Transverse colon (tissue), 4 donors: ENCODE results near the gene CATSPERD. TPM values are rescaled to one million over a fixed set of nuclear protein-coding genes. Genes with fewer than 3 reads are reported as not detected.
A peak's percentile ranks its signal among the peaks of the same experiment; 100 is the strongest.

Experiments used
- DNase-seq: peaks from one replicate; pipeline ENCODE4 v3.0.0-alpha.2; 2019
- H3K27ac ChIP-seq, 4 donors: fragments of 200-600 bp; sonication (generic); 2 replicates each; pipeline ENCODE4 v1.5.1; 2016 to 2018; ENCODE audit warnings: inconsistent platforms in 4 of 4
- H3K27me3 ChIP-seq: fragments of 200-600 bp; sonication (generic); 2 replicates; pipeline ENCODE4 v1.5.1; 2017; ENCODE audit warnings: inconsistent platforms
- H3K36me3 ChIP-seq, 4 donors: fragments of 200-600 bp; sonication (generic); 2 replicates each; pipeline ENCODE4 v1.5.1; 2017 to 2019; ENCODE audit warnings: inconsistent platforms in 4 of 4
- H3K4me1 ChIP-seq, 4 donors: fragments of 200-600 bp; sonication (generic); 2 replicates each; pipeline ENCODE4 v1.5.1; 2017 to 2020; ENCODE audit warnings: inconsistent platforms in 4 of 4
- H3K4me3 ChIP-seq, 4 donors: fragments of 200-600 bp; sonication (generic); 1 replicate in 1 of 4; 2 replicates in 3 of 4; pipeline versions ENCODE4 v1.5.1 to v1.6.1; 2017 to 2019; ENCODE audit warnings: inconsistent platforms in 4 of 4
- H3K9me3 ChIP-seq, 2 donors: fragments of 200-600 bp; sonication (generic); 2 replicates each; pipeline ENCODE4 v1.5.1; 2017 to 2019; ENCODE audit warnings: inconsistent platforms in 2 of 2
- EP300 ChIP-seq: sonication (generic); formaldehyde crosslinking; IDR thresholded peaks from one replicate; pipeline ENCODE4 v1.6.1; 2017; ENCODE audit warnings: antibody characterized with exemption, low read depth
- POLR2A ChIP-seq: fragments of 450-650 bp; IDR thresholded peaks from one replicate; pipeline ENCODE4 v1.6.1; 2016; ENCODE audit warnings: antibody characterized with exemption, mild to moderate bottlenecking, moderate library complexity
- POLR2AphosphoS5 ChIP-seq, 3 donors: sonication (generic); formaldehyde crosslinking; IDR thresholded peaks; one replicate each; pipeline ENCODE4 v1.6.1; 2016; ENCODE audit warnings: antibody characterized with exemption in 3 of 3
- WGBS, 2 donors: methylation state at CpG; one replicate each; pipeline ENCODE4 v1.1.5; 2018; ENCODE audit warnings: low coverage in 1 of 2; 5-methylcytosine and 5-hydroxymethylcytosine counted together
- in situ Hi-C, 4 donors: fragments of 200-750 bp; cut with MboI; loops; one replicate each; pipeline versions ENCODE4 v1.15.0 to v1.15.1; 2017; ENCODE audit warnings: low sequenced_read_pairs in 3 of 4, low pct_ligation_motif_present in 1 of 4, low pct_unique_long_range_greater_than_20kb in 1 of 4
- intact Hi-C: fragments of 100-400 bp; cut with DNase I; formaldehyde crosslinking; loops from one replicate; pipeline ENCODE4 v1.15.1; 2023; ENCODE audit warnings: low total_unique reads
- total RNA-seq, 4 donors: library from RNA; depleted of rRNA; stranded (reverse); fragments of >200 nt; gene quantifications; one replicate each; pipeline ENCODE4 v1.1.0, GENCODE V29; 2016
- TF ChIP-seq, protein P1 (sequence below), 5 experiments: fragments of 200-600 bp in 3 of 5; fragments of 450-650 bp in 2 of 5; sonication (generic) in 3 of 5; IDR thresholded peaks; 1 replicate in 2 of 5; 2 replicates in 3 of 5; pipeline ENCODE4 v1.5.1; 2016 to 2017; ENCODE audit warnings: antibody characterized with exemption in 5 of 5, inconsistent platforms in 3 of 5, mild to moderate bottlenecking in 2 of 5, moderate library complexity in 1 of 5

Gene CATSPERD
- total RNA-seq, 4 donors from 2014 or later = not detected

GRCh38 chr19:5680437-5681368 is 39.7 kb upstream of the CATSPERD start, which contains the start of the genes HSD11B1L and MICOS13:
Gene HSD11B1L, plus strand, starts transcription at chr19:5681027. Its CDS starts 3,806 bp downstream, at chr19:5684833.
Gene MICOS13, minus strand, starts transcription at chr19:5680516. Its CDS starts 30 bp downstream, at chr19:5680486.
- Histone ChIP-seq H3K27ac (peak within 1 kb of the TSS; percentile 87 to 94 (median 93)), H3K36me3 (no peaks in the 10 kb centered on the region), H3K4me1 (peaks cover 11 to 15% (median 14%) of the 10 kb centered on the region in 4 donors), H3K27me3 (no peaks in the 10 kb centered on the region), H3K9me3 (no peaks in the 10 kb centered on the region), H3K4me3 (peak within 1 kb of the TSS; percentile 82 to 99 (median 88))
- in situ Hi-C loops = no loop called here
- DNase-seq = peak; percentile 99
- intact Hi-C loops = no loop called here
- WGBS, 2 donors = 2% methylated on average over 73 of the region's 94 CpGs; no CpG with 5 or more reads in 1 of the 2 donors
- TF ChIP-seq EP300 (no peak), POLR2AphosphoS5 (IDR thresholded peaks at IDR 0.05) (peak; percentile 46 to 74 (median 62)), POLR2A (peak; percentile 43)
- TF ChIP-seq, protein P1, sequence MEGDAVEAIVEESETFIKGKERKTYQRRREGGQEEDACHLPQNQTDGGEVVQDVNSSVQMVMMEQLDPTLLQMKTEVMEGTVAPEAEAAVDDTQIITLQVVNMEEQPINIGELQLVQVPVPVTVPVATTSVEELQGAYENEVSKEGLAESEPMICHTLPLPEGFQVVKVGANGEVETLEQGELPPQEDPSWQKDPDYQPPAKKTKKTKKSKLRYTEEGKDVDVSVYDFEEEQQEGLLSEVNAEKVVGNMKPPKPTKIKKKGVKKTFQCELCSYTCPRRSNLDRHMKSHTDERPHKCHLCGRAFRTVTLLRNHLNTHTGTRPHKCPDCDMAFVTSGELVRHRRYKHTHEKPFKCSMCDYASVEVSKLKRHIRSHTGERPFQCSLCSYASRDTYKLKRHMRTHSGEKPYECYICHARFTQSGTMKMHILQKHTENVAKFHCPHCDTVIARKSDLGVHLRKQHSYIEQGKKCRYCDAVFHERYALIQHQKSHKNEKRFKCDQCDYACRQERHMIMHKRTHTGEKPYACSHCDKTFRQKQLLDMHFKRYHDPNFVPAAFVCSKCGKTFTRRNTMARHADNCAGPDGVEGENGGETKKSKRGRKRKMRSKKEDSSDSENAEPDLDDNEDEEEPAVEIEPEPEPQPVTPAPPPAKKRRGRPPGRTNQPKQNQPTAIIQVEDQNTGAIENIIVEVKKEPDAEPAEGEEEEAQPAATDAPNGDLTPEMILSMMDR (IDR thresholded peaks at IDR 0.05) = peak in 1 of 5 experiments; percentile 1

- in situ Hi-C loops = no loop called here
- no peaks in the 10 kb centered on the region for H3K27me3 ChIP-seq
- H3K4me3 ChIP-seq = peak overlapping the region in 3 of 4 donors; percentile 85 to 99 (median 91)
- H3K36me3 ChIP-seq = no peaks in the 10 kb centered on the region
- TF ChIP-seq POLR2AphosphoS5 (IDR thresholded peaks at IDR 0.05) = no peak
- TF ChIP-seq EP300 = no peak
- no peak for TF ChIP-seq POLR2A
- TF ChIP-seq, protein P1 (IDR thresholded peaks at IDR 0.05) = no peak
- peaks cover 11 to 21% (median 17%) of the 10 kb centered on the region in 4 donors for H3K4me1 ChIP-seq
- WGBS, 2 donors = 63 to 86% methylated on average over 5 to 17 of the region's 17 CpGs
- no peaks in the 10 kb centered on the region for H3K9me3 ChIP-seq
- DNase-seq = no peak
- H3K27ac ChIP-seq = peak overlapping the region in 1 of 4 donors; percentile 92
- intact Hi-C loops = no loop called here
Observed at GRCh38 chr19:5681391-5682106, 38.9 kb upstream of the CATSPERD start.

- Histone ChIP-seq H3K36me3 (no peaks in the 10 kb centered on the region), H3K9me3 (no peaks in the 10 kb centered on the region), H3K4me3 (no peak overlapping the region), H3K27ac (no peak overlapping the region), H3K4me1 (peaks cover 11 to 24% (median 18%) of the 10 kb centered on the region in 4 donors), H3K27me3 (no peaks in the 10 kb centered on the region)
- DNase-seq = no peak
- 82 to 84% methylated on average over 3 of the region's 3 CpGs for WGBS, 2 donors
- intact Hi-C loops (no loop called here), in situ Hi-C loops (no loop called here)
- TF ChIP-seq, protein P1 (IDR thresholded peaks at IDR 0.05) = no peak
- TF ChIP-seq EP300 = no peak
- no peak for TF ChIP-seq POLR2AphosphoS5 (IDR thresholded peaks at IDR 0.05)
- no peak for TF ChIP-seq POLR2A
Observed at GRCh38 chr19:5682107-5682482, 38.3 kb upstream of the CATSPERD start.
